Activated naive CD8-positive, alpha-beta T cell treated with anti-CD3 and anti-CD28 coated beads, Interleukin-2, amount 10 ng/mL, durations not matched to agents 7 days and 5 days (primary cell): ENCODE measurements around the gene TMEM95. TPM values are rescaled to one million over a fixed set of nuclear protein-coding genes. Genes with fewer than 3 reads are reported as not detected.
"Not testable (repeated sequence)": the region's sequence is repeated elsewhere in the genome, so short reads cannot be mapped to it uniquely, and the experiment has no call there.

Experiments used
- ATAC-seq: fragments of 150-1000 bp; cut with Tn5 transposase; one replicate; pipeline ENCODE4 v1.10.0; 2021; ENCODE audit warnings: low read depth, moderate library complexity
- POLR2A ChIA-PET: fragments of 350-600 bp; sonication (Branson Sonifier 250); formaldehyde crosslinking; loops from one replicate; lab custom pipeline; 2021; ENCODE audit warnings: antibody characterized with exemption; lab: Charles Lee
- DNase-seq: peaks from one replicate; pipeline ENCODE4 v3.0.0; 2021
- H3K27ac Mint-ChIP-seq: one replicate; pipeline ENCODE4 v1.8.0; 2022; ENCODE audit warnings: mild to moderate bottlenecking, mixed read lengths
- H3K27me3 Mint-ChIP-seq: one replicate; pipeline ENCODE4 v1.8.0; 2022; ENCODE audit warnings: mild to moderate bottlenecking, moderate library complexity, mixed read lengths
- H3K36me3 Mint-ChIP-seq: one replicate; pipeline ENCODE4 v1.8.0; 2021; ENCODE audit warnings: mild to moderate bottlenecking, mixed read lengths
- H3K4me1 Mint-ChIP-seq: one replicate; pipeline ENCODE4 v1.8.0; 2021; ENCODE audit warnings: mixed read lengths
- H3K4me3 Mint-ChIP-seq: one replicate; pipeline ENCODE4 v1.8.0; 2022; ENCODE audit warnings: mild to moderate bottlenecking, moderate library complexity, mixed read lengths
- H3K9me3 Mint-ChIP-seq: one replicate; pipeline ENCODE4 v1.8.0; 2021; ENCODE audit warnings: mixed read lengths
- total RNA-seq, 2 experiments: library from RNA; stranded (reverse); gene quantifications; one replicate each; pipeline ENCODE4 v1.2.3, GENCODE V29; 2021

Gene TMEM95
- total RNA-seq, 2 experiments from 2014 or later = not detected

DNA sequence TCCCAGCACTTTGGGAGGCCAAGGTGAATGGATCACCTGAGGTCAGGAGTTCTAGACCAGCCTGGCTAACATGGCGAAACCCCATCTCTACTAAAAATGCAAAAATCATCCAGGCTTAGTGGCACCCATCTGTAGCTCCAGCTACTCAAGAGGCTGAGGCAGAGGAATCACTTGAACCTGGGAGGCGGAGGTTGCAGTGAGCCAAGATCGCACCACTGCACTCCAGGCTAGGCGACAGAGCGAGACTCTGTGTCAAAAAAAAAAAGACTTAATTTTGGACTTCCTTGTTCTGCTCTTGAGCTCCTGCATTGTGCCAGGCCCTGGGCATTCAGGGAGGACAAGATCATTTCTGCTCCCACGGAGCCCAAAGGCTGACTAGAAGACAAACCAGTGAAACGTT lies 17.4 kb upstream of the TMEM95 start:
- Mint-ChIP-seq H3K4me3 (peak overlapping the region; percentile 97), H3K4me1 (peaks cover 41% of the 10 kb centered on the region), H3K27ac (peak overlapping the region; percentile 96), H3K36me3 (peaks cover 25% of the 10 kb centered on the region)
- POLR2A ChIA-PET = interaction anchor here (0.6 to 5.9 kb wide), 16 partner anchors 8 to 349 kb away, joined by 3 to 112 read pairs (median 11); partner anchors contain the start of genes FGF11, GPS2, NEURL4 and PHF23
- not testable (repeated sequence) for H3K27me3 Mint-ChIP-seq, H3K9me3 Mint-ChIP-seq, ATAC-seq, DNase-seq

DNA sequence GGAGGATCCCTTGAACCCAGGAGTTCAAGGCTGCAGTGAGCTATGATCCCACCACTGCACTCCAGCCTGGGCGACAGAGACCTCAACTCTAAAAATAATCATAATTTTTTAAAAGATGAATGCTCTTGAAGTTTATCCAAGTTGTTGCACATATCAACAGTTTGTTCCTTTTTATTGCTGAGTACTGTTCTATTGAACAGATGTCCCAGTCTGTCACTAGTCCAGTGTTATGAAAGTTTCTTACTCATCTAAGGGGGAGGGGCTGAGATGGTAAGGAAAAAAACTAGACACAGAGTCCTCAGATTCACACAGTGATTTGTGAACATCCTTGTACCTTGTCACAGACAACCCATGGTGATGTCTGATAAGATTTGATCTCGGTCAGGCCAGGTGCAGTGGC lies 14.8 kb upstream of the TMEM95 start:
- DNase-seq (no peak), ATAC-seq (no peak)
- Mint-ChIP-seq H3K4me3 (peak overlapping the region; percentile 29), H3K4me1 (peaks cover 40% of the 10 kb centered on the region), H3K9me3 (no peaks in the 10 kb centered on the region), H3K36me3 (peaks cover 33% of the 10 kb centered on the region), H3K27ac (peak overlapping the region; percentile 61), H3K27me3 (no peaks in the 10 kb centered on the region)
- POLR2A ChIA-PET = interaction anchor here (5.9 kb wide), 1 partner anchor 9 kb away, joined by 112 read pairs; no protein-coding TSS in a partner anchor

DNA sequence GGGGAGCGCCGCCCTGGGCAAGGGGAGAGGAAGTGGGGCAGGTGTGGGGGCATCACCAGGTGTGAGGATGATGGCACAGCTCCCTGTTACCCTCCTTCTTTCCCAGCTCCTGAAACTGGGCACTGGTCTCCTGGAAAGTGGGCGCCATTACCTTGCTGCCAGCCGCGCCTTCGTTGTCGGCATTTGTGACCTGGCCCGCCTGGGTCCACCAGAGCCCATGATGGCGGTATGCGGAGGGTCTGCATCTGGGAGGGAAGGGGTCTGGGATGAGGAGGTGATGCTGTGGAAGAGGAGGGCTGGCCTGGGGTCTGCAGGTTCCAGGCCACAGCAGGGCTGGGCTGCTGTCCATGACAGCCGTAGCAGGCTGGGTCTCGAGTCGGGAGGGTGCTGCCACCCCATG lies 13.1 kb upstream of the TMEM95 start:
- no peaks in the 10 kb centered on the region for H3K9me3 Mint-ChIP-seq
- DNase-seq (no peak), ATAC-seq (no peak)
- POLR2A ChIA-PET = interaction anchor here (0.7 kb wide), 1 partner anchor 8 kb away, joined by 5 read pairs; no protein-coding TSS in a partner anchor
- peaks cover 33% of the 10 kb centered on the region for H3K36me3 Mint-ChIP-seq
- no peak overlapping the region for H3K27ac Mint-ChIP-seq
- no peaks in the 10 kb centered on the region for H3K27me3 Mint-ChIP-seq
- H3K4me1 Mint-ChIP-seq = peaks cover 31% of the 10 kb centered on the region
- H3K4me3 Mint-ChIP-seq = no peak overlapping the region

DNA sequence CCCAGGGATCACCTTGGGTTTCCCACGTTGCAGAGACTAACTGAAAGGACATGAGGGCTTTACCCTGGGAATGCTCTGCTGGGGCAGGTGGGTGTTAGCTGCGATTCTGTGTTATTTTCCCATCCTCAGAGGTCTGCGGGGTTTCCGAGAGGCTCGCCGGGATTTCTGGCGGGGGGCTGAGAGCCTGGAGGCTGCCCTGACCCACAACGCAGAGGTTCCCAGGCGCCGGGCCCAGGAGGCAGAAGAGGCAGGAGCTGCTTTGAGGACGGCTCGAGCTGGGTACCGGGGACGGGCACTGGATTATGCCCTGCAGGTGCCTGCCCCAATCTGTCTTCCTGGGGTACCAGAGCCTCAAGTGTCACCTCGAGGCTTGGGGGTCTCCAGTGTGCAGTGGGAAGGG lies 11.7 kb upstream of the TMEM95 start:
- DNase-seq = no peak
- Mint-ChIP-seq H3K4me3 (no peak overlapping the region), H3K27me3 (no peaks in the 10 kb centered on the region), H3K36me3 (peaks cover 25% of the 10 kb centered on the region), H3K9me3 (no peaks in the 10 kb centered on the region), H3K4me1 (peaks cover 25% of the 10 kb centered on the region), H3K27ac (no peak overlapping the region)
- ATAC-seq = no peak
- POLR2A ChIA-PET = interaction anchor here (1.1 to 3.7 kb wide), 4 partner anchors 14 to 41 kb away, joined by 5 to 19 read pairs (median 9); partner anchors contain the start of genes EIF5A and NEURL4

DNA sequence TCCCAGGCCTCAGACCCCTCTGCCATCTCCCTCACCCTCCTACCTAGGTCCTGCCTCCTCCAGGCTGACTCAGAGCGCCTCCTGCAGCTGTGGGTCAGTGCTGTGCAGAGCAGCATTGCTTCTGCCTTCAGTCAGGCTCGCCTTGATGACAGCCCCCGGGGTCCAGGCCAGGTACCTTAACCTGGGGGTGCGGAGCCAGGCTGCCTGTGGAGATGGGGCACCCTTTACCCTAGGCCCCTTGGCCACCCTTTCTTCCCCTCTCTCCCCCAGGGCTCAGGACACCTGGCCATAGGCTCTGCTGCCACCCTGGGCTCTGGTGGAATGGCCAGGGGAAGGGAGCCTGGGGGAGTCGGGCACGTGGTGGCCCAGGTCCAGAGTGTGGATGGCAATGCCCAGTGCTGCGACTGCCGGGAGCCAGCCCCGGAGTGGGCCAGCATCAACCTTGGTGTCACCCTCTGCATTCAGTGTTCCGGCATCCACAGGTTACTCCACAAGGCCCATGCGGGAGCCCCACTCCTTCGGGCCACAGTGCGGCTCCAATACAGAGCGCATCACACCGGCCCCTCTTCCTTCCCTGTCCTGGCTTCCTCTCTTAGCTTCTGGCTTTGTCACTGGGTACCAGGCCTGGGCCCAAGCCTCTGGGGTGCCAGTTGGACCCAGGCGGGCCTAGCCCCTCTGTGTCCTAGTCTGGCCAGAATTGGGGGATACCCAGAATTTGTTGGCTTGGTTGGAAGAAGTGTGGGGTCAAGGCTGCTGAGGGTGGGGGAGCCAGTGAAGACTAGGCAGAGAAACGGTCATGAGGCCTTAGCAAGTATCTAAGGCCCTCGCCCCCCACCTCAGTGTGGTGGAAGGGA lies 8.0 kb upstream of the TMEM95 start:
- no peak overlapping the region for H3K27ac Mint-ChIP-seq
- no peak for ATAC-seq
- no peak for DNase-seq
- H3K27me3 Mint-ChIP-seq = no peaks in the 10 kb centered on the region
- peaks cover 22% of the 10 kb centered on the region for H3K36me3 Mint-ChIP-seq
- no peak overlapping the region for H3K4me3 Mint-ChIP-seq
- POLR2A ChIA-PET = interaction anchor here (2.8 to 5.2 kb wide), 3 partner anchors 10 to 18 kb away, joined by 18 to 112 read pairs (median 22); partner anchors contain the start of genes ACAP1 and NEURL4
- H3K4me1 Mint-ChIP-seq = peaks cover 25% of the 10 kb centered on the region
- no peaks in the 10 kb centered on the region for H3K9me3 Mint-ChIP-seq

DNA sequence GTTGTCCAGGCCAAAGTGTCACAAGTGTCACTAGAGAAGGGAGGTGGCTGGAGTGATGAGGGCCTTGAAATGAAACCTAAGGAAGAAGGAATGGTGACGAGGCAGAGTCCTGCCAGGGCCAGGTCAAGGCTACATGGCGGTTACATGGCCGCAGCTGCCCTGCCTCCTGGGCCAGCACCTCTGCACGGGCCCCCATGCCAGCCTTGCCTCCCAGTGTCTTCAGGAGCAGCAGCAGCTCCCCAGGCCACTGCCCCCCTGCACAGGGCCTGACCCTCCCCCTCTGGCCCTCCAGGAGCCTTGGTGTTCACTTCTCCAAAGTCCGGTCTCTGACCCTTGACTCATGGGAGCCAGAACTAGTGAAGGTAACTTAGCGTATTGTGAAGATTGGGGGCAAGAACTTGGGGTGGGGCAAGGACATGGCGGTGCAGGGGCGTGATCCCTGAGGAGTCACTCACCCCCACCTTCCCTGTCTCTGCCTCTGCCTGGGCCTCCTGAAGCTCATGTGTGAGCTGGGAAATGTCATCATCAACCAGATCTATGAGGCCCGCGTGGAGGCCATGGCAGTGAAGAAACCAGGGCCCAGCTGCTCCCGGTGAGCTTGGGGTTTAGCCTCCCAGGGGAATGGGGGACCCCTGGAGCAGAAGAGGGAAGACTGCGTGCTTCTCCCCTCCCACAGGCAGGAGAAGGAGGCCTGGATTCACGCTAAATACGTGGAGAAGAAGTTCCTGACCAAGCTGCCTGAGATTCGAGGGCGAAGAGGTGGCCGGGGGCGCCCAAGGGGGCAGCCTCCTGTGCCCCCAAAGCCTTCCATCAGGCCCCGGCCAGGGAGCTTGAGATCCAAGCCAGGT lies 7.1 kb upstream of the TMEM95 start:
- H3K27ac Mint-ChIP-seq = no peak overlapping the region
- DNase-seq = no peak
- POLR2A ChIA-PET = interaction anchor here (4.8 to 5.2 kb wide), 2 partner anchors 10 to 19 kb away, joined by 22 to 112 read pairs; partner anchors contain the start of genes ACAP1 and NEURL4
- ATAC-seq = no peak
- H3K36me3 Mint-ChIP-seq = peaks cover 26% of the 10 kb centered on the region
- no peak overlapping the region for H3K4me3 Mint-ChIP-seq
- H3K27me3 Mint-ChIP-seq = no peaks in the 10 kb centered on the region
- H3K4me1 Mint-ChIP-seq = peaks cover 26% of the 10 kb centered on the region
- H3K9me3 Mint-ChIP-seq = no peaks in the 10 kb centered on the region

DNA sequence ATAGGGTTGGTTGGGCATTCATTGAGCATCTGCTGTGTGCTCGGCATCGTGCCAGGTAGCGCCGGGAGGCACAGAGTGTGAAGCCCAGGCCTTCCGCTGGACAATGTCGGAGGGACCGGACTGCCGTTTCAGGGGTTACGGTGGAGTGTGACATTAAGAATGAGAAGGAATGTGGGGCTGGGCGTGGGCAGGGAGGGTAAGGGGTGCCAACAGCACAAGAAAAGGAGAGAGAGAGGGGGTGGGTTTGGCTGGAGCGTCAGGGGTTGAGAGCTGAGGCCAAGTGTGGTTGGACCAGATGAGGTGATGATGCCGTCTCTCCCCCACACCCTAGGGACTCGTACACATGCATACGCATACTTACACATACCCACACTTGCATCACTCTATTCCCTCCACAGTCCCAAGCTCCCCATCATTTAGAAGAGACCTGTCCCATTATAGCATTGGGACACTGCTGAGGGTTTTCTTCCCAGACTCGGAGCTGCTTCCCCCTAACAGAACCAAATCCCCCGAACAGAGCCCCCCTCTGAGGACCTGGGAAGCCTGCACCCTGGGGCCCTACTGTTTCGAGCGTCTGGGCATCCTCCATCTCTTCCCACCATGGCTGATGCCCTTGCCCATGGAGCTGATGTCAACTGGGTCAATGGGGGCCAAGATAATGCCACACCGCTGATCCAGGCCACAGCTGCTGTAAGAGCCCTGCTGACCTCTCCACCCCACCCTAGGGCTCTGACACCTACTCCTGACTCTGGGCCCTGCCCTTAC lies 6.3 kb upstream of the TMEM95 start:
- Mint-ChIP-seq H3K27ac (peak overlapping the region; percentile 40), H3K9me3 (no peaks in the 10 kb centered on the region), H3K4me3 (no peak overlapping the region), H3K36me3 (peaks cover 23% of the 10 kb centered on the region), H3K4me1 (peaks cover 27% of the 10 kb centered on the region), H3K27me3 (no peaks in the 10 kb centered on the region)
- ATAC-seq (no peak), DNase-seq (no peak)
- POLR2A ChIA-PET = interaction anchor here (0.5 to 5.2 kb wide), 7 partner anchors 11 to 92 kb away, joined by 3 to 112 read pairs (median 6); partner anchors contain the start of genes ACAP1, GPS2 and NEURL4

DNA sequence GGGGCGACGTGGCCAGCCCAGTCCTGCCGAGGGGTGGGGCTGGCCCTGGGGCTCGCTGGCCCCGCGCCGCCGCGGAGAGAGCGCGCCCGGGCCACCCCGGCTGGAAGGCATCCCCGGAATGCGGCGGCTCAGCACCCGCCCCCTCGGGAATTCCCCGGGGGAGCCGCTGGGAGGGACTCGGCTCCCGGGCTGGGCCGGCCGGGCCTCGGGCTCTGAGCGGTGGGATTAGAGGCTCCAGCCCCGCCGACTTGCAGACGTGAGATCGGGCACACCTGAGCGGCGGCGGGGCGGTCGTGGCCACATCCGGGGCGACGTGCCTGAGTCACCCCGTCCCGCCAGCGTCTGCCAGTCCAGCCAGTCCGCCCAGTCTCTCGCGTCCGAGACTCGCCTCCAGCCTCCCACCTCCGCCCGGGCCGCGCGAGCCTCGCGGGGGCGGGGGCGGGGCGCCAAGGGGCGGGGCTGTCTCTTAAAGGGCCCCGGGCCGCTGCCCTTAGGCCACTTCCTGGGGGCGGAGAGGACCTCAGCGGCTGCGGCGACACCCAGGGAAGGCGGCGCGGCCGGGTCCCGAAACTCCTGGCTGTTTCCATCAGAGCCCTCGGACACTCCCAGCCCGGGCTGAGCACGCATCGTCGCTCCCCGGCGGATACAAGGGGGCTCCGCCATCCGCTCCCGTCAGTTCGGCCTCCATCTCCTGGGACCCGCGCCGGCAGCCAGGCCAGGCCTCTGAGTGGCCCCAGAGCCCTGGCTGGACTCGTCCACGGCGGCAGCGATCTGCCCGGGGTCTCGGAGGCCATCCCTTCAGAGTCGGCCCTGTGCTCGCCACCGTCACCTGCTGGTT lies 3.1 kb upstream of the TMEM95 start, which contains the start of gene KCTD11:
Gene KCTD11 (plus strand): TSS at position 498 of the 838 bp plus-strand sequence.
- ATAC-seq = peak; percentile 48
- peak within 1 kb of the TSS; percentile 91 for H3K4me3 Mint-ChIP-seq
- POLR2A ChIA-PET = interaction anchor here (0.6 to 5.2 kb wide), 13 partner anchors 14 to 98 kb away, joined by 3 to 112 read pairs (median 5); partner anchors contain the start of genes ACAP1, NEURL4, SLC2A4 and TMEM102
- DNase-seq = peak; percentile 87
- H3K4me1 Mint-ChIP-seq = peaks cover 34% of the 10 kb centered on the region
- peaks cover 15% of the 10 kb centered on the region for H3K36me3 Mint-ChIP-seq
- H3K9me3 Mint-ChIP-seq = no peaks in the 10 kb centered on the region
- H3K27ac Mint-ChIP-seq = peak within 1 kb of the TSS; percentile 92
- no peaks in the 10 kb centered on the region for H3K27me3 Mint-ChIP-seq

DNA sequence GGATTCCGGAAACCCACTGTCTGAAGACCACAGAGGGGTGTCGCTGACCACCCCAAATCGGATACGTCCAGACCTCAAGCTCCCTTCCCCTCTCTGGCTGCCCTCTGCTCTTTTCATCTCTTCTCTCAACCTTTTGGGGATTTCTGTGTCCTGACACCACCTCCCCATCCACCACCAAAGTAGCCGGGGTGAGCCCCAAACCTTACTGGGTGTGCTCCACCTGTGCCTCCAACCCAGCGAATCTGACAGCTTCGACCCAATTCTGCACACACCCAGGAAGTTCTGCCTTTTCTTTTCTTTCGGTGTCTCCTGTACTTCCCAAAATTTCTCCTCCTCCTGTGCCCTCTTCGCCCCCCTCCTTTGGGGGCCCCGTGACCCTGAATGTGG lies 2.5 kb upstream of the TMEM95 start:
- Mint-ChIP-seq H3K4me1 (peaks cover 31% of the 10 kb centered on the region), H3K9me3 (no peaks in the 10 kb centered on the region)
- POLR2A ChIA-PET = interaction anchor here (1.2 to 1.7 kb wide), 5 partner anchors 16 to 210 kb away, joined by 3 to 5 read pairs (median 5); partner anchors contain the start of genes ACAP1 and SENP3

DNA sequence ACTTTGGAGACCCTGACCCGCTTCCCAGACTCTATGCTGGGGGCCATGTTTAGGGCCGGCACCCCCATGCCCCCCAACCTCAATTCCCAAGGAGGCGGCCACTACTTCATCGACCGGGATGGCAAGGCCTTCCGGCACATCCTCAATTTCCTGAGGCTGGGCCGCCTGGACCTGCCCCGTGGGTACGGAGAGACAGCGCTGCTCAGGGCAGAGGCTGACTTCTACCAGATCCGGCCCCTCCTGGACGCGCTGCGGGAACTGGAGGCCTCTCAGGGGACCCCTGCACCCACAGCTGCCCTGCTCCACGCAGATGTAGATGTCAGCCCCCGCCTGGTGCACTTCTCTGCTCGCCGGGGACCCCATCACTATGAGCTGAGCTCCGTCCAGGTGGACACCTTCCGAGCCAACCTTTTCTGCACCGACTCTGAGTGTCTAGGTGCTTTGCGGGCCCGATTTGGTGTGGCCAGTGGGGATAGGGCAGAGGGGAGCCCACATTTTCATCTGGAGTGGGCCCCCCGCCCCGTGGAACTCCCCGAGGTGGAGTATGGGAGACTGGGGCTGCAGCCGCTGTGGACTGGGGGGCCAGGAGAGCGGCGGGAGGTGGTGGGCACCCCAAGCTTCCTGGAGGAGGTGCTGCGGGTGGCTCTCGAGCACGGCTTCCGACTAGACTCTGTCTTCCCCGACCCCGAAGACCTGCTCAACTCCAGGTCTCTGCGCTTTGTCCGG lies 1.9 kb upstream of the TMEM95 start:
- POLR2A ChIA-PET = interaction anchor here (1.0 to 1.7 kb wide), 9 partner anchors 17 to 209 kb away, joined by 3 to 5 read pairs (median 4); partner anchors contain the start of genes ACAP1, NEURL4, SENP3 and TMEM256
- DNase-seq = peak; percentile 35
- Mint-ChIP-seq H3K27me3 (no peaks in the 10 kb centered on the region), H3K4me1 (peaks cover 31% of the 10 kb centered on the region), H3K9me3 (no peaks in the 10 kb centered on the region), H3K27ac (peak overlapping the region; percentile 92), H3K4me3 (peak overlapping the region; percentile 91), H3K36me3 (peaks cover 12% of the 10 kb centered on the region)
- ATAC-seq = no peak

More for the DNA sequence above, 2.5 kb upstream of the TMEM95 start:
- Mint-ChIP-seq H3K27ac (peak overlapping the region; percentile 92), H3K36me3 (peaks cover 12% of the 10 kb centered on the region), H3K4me3 (peak overlapping the region; percentile 91), H3K27me3 (no peaks in the 10 kb centered on the region)
- no peak for ATAC-seq
- no peak for DNase-seq
